NCI-H774 (cell line): Measurements from ENCODE around the gene PPP1R27.

Experiments
- DNase-seq: peaks from one replicate; lab custom pipeline; 2025; lab: John Stamatoyannopoulos, UW

PPP1R27 gene

GRCh38 chr17:81834831-81835267 lies at the start of gene PPP1R27:
Gene PPP1R27, minus strand, starts transcription at chr17:81835050. Its CDS starts 97 bp downstream, at chr17:81834953.
- DNase-seq = no peak

GRCh38 chr17:81884520-81884919 lies 49.7 kb upstream of the PPP1R27 start:
- no peak for DNase-seq

- no peak for DNase-seq
Observed at GRCh38 chr17:81879121-81879520, 44.3 kb upstream of the PPP1R27 start.

- no peak for DNase-seq
Observed at GRCh38 chr17:81878294-81878693, 43.4 kb upstream of the PPP1R27 start.

GRCh38 chr17:81877569-81877968 lies 42.7 kb upstream of the PPP1R27 start:
- DNase-seq = no peak

- peak; percentile 96 for DNase-seq
Observed at GRCh38 chr17:81871387-81872230, 36.8 kb upstream of the PPP1R27 start.

GRCh38 chr17:81870981-81871386 lies 36.1 kb upstream of the PPP1R27 start, which contains the start of gene ARHGDIA:
Gene ARHGDIA, minus strand, starts transcription at chr17:81871337. Its CDS starts 1,407 bp downstream, at chr17:81869930.
- no peak for DNase-seq

- no peak for DNase-seq
Observed at GRCh38 chr17:81870131-81870980, 35.5 kb upstream of the PPP1R27 start.

GRCh38 chr17:81869221-81870130 lies 34.6 kb upstream of the PPP1R27 start:
- DNase-seq = no peak

GRCh38 chr17:81868674-81869220 lies 33.9 kb upstream of the PPP1R27 start:
- DNase-seq = no peak

GRCh38 chr17:81867991-81868673 lies 33.3 kb upstream of the PPP1R27 start:
- DNase-seq = no peak

- DNase-seq = no peak
Observed at GRCh38 chr17:81867170-81867990, 32.5 kb upstream of the PPP1R27 start.

- no peak for DNase-seq
Observed at GRCh38 chr17:81866440-81867169, 31.8 kb upstream of the PPP1R27 start.

- DNase-seq = no peak
Observed at GRCh38 chr17:81865733-81866439, 31.0 kb upstream of the PPP1R27 start.

- no peak for DNase-seq
Observed at GRCh38 chr17:81865358-81865732, 30.5 kb upstream of the PPP1R27 start.

GRCh38 chr17:81863833-81864768 lies 29.3 kb upstream of the PPP1R27 start:
- DNase-seq = no peak

- no peak for DNase-seq
Observed at GRCh38 chr17:81863123-81863675, 28.3 kb upstream of the PPP1R27 start.
